SK-N-MC (cell line): Measurements from ENCODE around the gene TNP2.

ENCODE experiments used
- EZH2 ChIP-seq: fragments of 200-600 bp; sonication (generic); IDR thresholded peaks from one replicate; pipeline ENCODE4 v1.6.1; 2017; ENCODE audit warnings: antibody characterized with exemption
- FOXP2 ChIP-seq: optimal IDR thresholded peaks from 2 replicates; pipeline ENCODE3; 2011; ENCODE audit warnings: mild to moderate bottlenecking, moderate library complexity; ENCODE audit not compliant: insufficient read depth; ENCODE audit errors: extremely low read length, control extremely low read depth
- POLR2AphosphoS5 ChIP-seq: IDR thresholded peaks from 2 replicates; pipeline ENCODE4 v1.6.1; 2012; ENCODE audit warnings: mild to moderate bottlenecking, low read depth, low read length, borderline replicate concordance

DNA sequence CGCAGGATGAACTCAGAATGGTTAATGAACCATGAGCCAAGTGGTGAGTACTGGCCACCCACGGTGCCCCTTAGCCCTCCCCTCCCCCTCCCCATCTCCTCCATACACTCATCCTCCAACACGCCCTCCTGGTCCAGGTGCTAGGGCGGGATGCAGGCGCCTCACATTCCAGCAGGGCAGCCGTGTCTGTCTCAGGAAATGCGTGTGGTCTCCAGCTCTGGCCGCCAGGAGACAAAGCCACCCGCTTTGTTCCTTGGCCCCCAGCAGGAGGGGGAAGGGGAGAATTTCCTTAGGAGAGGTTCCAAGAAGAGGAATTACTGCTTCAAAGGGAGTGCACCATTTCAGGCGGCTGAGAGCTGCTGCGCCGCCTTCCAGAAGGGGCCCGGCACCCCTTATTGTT lies 46.4 kb upstream of the TNP2 start:
- TF ChIP-seq EZH2: no peak
- no peak for TF ChIP-seq POLR2AphosphoS5
- TF ChIP-seq FOXP2: no peak
